Measurements from ENCODE around the gene RPL12. TPM values are rescaled to one million over a fixed set of nuclear protein-coding genes. Genes with fewer than 3 reads are reported as not detected.

RPL12 gene
- total and polyA plus RNA-seq, 9 of the 15 experiments (the other 6 are each of a cell fraction or from before 2014, with no cell fraction given) = 1,614 to 4,558 (median 2,531) TPM

- peak; percentile 98 for TF ChIP-seq CREM (IDR thresholded peaks at IDR 0.05; ENCODE audit: low read depth)
- no peak for TF ChIP-seq THRB (CRISPR knock-in tag; conservative IDR thresholded peaks at IDR 0.05)
- peak; percentile 63; the same call in 1 of the 2 replicates for TF ChIP-seq ZNF740 (CRISPR knock-in tag; IDR thresholded peaks at IDR 0.05)
- no peak for TF ChIP-seq ZNF740 (tag; IDR thresholded peaks at IDR 0.05)
- TF ChIP-seq ZNF274 (IDR thresholded peaks at IDR 0.05; ENCODE audit: borderline replicate concordance, low read depth, low read length) = no peak
- TF ChIP-seq E2F1 (CRISPR knock-in tag; IDR thresholded peaks at IDR 0.05) = peak; percentile 68; the same call in 1 of the 2 replicates
- no peak for TF ChIP-seq HMG20A (CRISPR knock-in tag; conservative IDR thresholded peaks at IDR 0.05)
- peak; percentile 98 for TF ChIP-seq TAF9B (IDR thresholded peaks at IDR 0.05; ENCODE audit: partially characterized antibody)
- peak; percentile 92 for TF ChIP-seq ATF7 (IDR thresholded peaks at IDR 0.05)
- TF ChIP-seq SIX5 (IDR thresholded peaks at IDR 0.05; ENCODE audit: borderline replicate concordance in 1 of 2, insufficient read depth in 1 of 2, low read depth in 1 of 2, low read length in 2 of 2) = peak; percentile 88 to 90
- TF ChIP-seq BRF2 (IDR thresholded peaks at IDR 0.05; ENCODE audit: borderline replicate concordance, insufficient read depth, insufficient read length) = no peak
- TF ChIP-seq CREB3L1 (IDR thresholded peaks at IDR 0.05; ENCODE audit: borderline replicate concordance, low read depth) = peak; percentile 96
- peak; percentile 85 for TF ChIP-seq ZSCAN29 (IDR thresholded peaks at IDR 0.05)
- peak; percentile 39 for TF ChIP-seq HNRNPLL (IDR thresholded peaks at IDR 0.05; ENCODE audit: low read depth, low read length, poor library complexity, severe bottlenecking)
- 0 out of 2 replicates have a peak, but pooled peaks have one; percentile 16 for TF ChIP-seq CC2D1A (IDR thresholded peaks at IDR 0.05)
- TF ChIP-seq USF1 (CRISPR knock-in tag; IDR thresholded peaks at IDR 0.05) = 0 out of 2 replicates have a peak, but pooled peaks have one; percentile 21
- TF ChIP-seq NFYB (IDR thresholded peaks at IDR 0.05; ENCODE audit: extremely low read depth, insufficient read length) = no peak
- 0 out of 2 replicates have a peak, but pooled peaks have one; percentile 6 for TF ChIP-seq ARID2 (IDR thresholded peaks at IDR 0.05)
- peak; percentile 94 for TF ChIP-seq ETV5 (CRISPR knock-in tag; IDR thresholded peaks at IDR 0.05; ENCODE audit: low read depth)
- TF ChIP-seq ZNF239 (CRISPR knock-in tag; IDR thresholded peaks at IDR 0.05) = no peak
- TF ChIP-seq ZNF436 (CRISPR knock-in tag; IDR thresholded peaks at IDR 0.05) = no peak
These were observed at the start of gene RPL12, which contains the start of gene LRSAM1 (continued) for GRCh38 chr9:127450830-127451607.

Measured in K562 (cell line).